ENCODE results near the gene LPP.

DNA sequence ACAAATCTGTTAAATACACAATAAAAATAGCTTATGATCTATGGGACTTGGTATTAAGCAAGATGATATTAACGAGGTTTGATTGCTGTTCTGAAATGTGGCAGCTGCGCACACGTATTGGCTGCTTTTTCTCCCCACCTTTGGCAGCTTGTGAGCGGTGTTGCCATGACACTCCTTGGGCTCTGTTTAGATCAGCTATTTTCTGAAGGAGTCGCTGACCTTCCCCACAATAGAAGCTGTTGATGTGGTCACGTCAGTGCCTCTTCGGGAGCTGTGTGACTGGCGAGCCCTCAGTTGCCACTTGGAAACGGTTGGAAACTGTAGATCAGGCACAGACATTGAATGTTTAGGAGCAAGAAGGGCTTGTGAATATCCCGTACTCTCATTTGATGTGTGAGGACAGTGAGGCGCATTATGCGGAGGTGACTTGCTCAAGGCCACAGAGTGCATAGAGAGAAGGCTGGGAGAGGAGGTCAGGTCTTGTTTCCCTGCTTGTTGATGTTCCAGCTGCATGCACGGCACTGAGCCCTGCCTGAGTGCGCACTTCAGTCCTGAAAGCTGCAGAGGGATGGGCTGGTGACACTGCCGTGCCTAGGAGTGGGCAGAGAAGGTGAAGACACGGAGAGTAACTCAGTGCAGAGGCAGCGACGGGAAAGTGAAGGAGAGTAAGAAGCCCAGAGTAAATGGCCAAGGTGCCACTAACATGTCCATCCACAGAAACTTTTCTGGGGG, 198.4 kb downstream of the LPP start:
- no peak for TF ChIP-seq POLR2A (IDR thresholded peaks at IDR 0.05; ENCODE audit: low read depth, low read length)
- no peak for TF ChIP-seq TAF1 (IDR thresholded peaks at IDR 0.05; ENCODE audit: low read depth, low read length)
- no peak for TF ChIP-seq POLR2AphosphoS5 (IDR thresholded peaks at IDR 0.05; ENCODE audit: low read depth, low read length)
- TF ChIP-seq SPI1 (IDR thresholded peaks at IDR 0.05; ENCODE audit: low read depth, low read length), result no peak

All from GM12891 (cell line).